CD14-positive monocyte (primary cell): Measurements from ENCODE around the gene HMGB1. TPM values are rescaled to one million over a fixed set of nuclear protein-coding genes. Genes with fewer than 3 reads are reported as not detected.

Experiments used
- DNase-seq, 3 donors: peaks; one replicate each; pipeline ENCODE4 v3.0.0-alpha.2; 2011 to 2022
- H2AFZ ChIP-seq: 2 replicates; pipeline ENCODE4 v1.6.0; 2012; ENCODE audit warnings: mild to moderate bottlenecking, low read depth, low read length, inconsistent platforms; ENCODE audit not compliant: insufficient read depth, poor library complexity, severe bottlenecking
- H3K27ac ChIP-seq, 2 donors: 1 replicate in 1 of 2; 2 replicates in 1 of 2; pipeline ENCODE4 v1.5.1; 2012 to 2013; ENCODE audit warnings: low read length in 2 of 2, control low read depth in 1 of 2, inconsistent platforms in 1 of 2, low read depth in 1 of 2, mild to moderate bottlenecking in 1 of 2
- H3K27me3 ChIP-seq, 2 donors: one replicate each; pipeline versions ENCODE4 v1.6.0 to v1.6.1; 2011 to 2013; ENCODE audit warnings: low read length in 2 of 2; ENCODE audit not compliant: control insufficient read depth in 2 of 2, insufficient read depth in 2 of 2
- H3K36me3 ChIP-seq, 2 donors: replicated peaks in 1 of 2; 1 replicate in 1 of 2; 2 replicates in 1 of 2; pipeline versions ENCODE4 v1.5.1 to v1.6.1; 2012 to 2013; ENCODE audit warnings: low read length in 2 of 2, control low read depth in 1 of 2, inconsistent platforms in 1 of 2, mild to moderate bottlenecking in 1 of 2; ENCODE audit not compliant: insufficient read depth in 2 of 2, control insufficient read depth in 1 of 2
- H3K4me1 ChIP-seq, 2 donors: 1 replicate in 1 of 2; 2 replicates in 1 of 2; pipeline versions ENCODE4 v1.5.1 to v1.6.1; 2012 to 2013; ENCODE audit warnings: low read length in 2 of 2, control low read depth in 1 of 2, inconsistent platforms in 1 of 2, mild to moderate bottlenecking in 1 of 2, moderate library complexity in 1 of 2; ENCODE audit not compliant: insufficient read depth in 2 of 2, control insufficient read depth in 1 of 2
- H3K4me2 ChIP-seq: replicated peaks from 2 replicates; pipeline ENCODE3; 2012; ENCODE audit warnings: low read length, moderate library complexity, mild to moderate bottlenecking; ENCODE audit not compliant: poor library complexity, severe bottlenecking; ENCODE audit errors: extremely low read depth
- H3K4me3 ChIP-seq, 3 experiments: fragments of 200-600 bp in 1 of 3; sonication (generic) in 1 of 3; replicated peaks in 1 of 3; 1 replicate in 2 of 3; 2 replicates in 1 of 3; pipeline ENCODE4 v1.5.1; 2011 to 2013; ENCODE audit warnings: low read length in 3 of 3, mild to moderate bottlenecking in 3 of 3, control low read depth in 2 of 3, low read depth in 2 of 3, inconsistent platforms in 1 of 3, moderate library complexity in 1 of 3
- H3K79me2 ChIP-seq: 2 replicates; pipeline ENCODE4 v1.6.0; 2012; ENCODE audit warnings: mild to moderate bottlenecking, control low read depth, inconsistent platforms, low read length, moderate library complexity; ENCODE audit not compliant: insufficient read depth
- H3K9ac ChIP-seq: 2 replicates; pipeline ENCODE4 v1.6.0; 2017; ENCODE audit warnings: low read length, mild to moderate bottlenecking; ENCODE audit not compliant: insufficient read depth, poor library complexity, severe bottlenecking
- H3K9me3 ChIP-seq, 2 donors: replicated peaks in 1 of 2; 1 replicate in 1 of 2; 2 replicates in 1 of 2; pipeline versions ENCODE4 v1.5.1 to v1.6.1; 2012 to 2013; ENCODE audit warnings: low read length in 2 of 2, control low read depth in 1 of 2; ENCODE audit not compliant: control insufficient read depth in 1 of 2, insufficient read depth in 1 of 2
- H4K20me1 ChIP-seq: 2 replicates; pipeline ENCODE4 v1.6.0; 2012; ENCODE audit warnings: mild to moderate bottlenecking, low read length, control low read depth, moderate library complexity; ENCODE audit not compliant: insufficient read depth
- H3K27ac Mint-ChIP-seq, 7 donors: one replicate each; pipeline ENCODE4 v1.8.0; 2020; ENCODE audit warnings: mild to moderate bottlenecking in 7 of 7, mixed read lengths in 7 of 7, moderate library complexity in 6 of 7, inconsistent platforms in 2 of 7
- H3K27me3 Mint-ChIP-seq, 3 donors: one replicate each; pipeline ENCODE4 v1.8.0; 2021 to 2022; ENCODE audit warnings: low read depth in 3 of 3, mild to moderate bottlenecking in 3 of 3, mixed read lengths in 3 of 3, moderate library complexity in 3 of 3, inconsistent platforms in 1 of 3
- H3K36me3 Mint-ChIP-seq, 2 donors: one replicate each; pipeline ENCODE4 v1.8.0; 2020; ENCODE audit warnings: mixed read lengths in 2 of 2, inconsistent platforms in 1 of 2, mild to moderate bottlenecking in 1 of 2
- H3K4me1 Mint-ChIP-seq: one replicate; pipeline ENCODE4 v1.8.0; 2020; ENCODE audit warnings: mild to moderate bottlenecking, mixed read lengths
- H3K4me3 Mint-ChIP-seq, 2 donors: one replicate each; pipeline ENCODE4 v1.8.0; 2020; ENCODE audit warnings: mild to moderate bottlenecking in 2 of 2, mixed read lengths in 2 of 2, moderate library complexity in 1 of 2
- H3K9me3 Mint-ChIP-seq, 7 donors: one replicate each; pipeline ENCODE4 v1.8.0; 2020 to 2022; ENCODE audit warnings: mixed read lengths in 7 of 7, mild to moderate bottlenecking in 6 of 7, moderate library complexity in 6 of 7, inconsistent platforms in 2 of 7
- WGBS: methylation state at CpG from one replicate; pipeline ENCODE4 v1.1.5; 2013; ENCODE audit warnings: missing lambda C conversion rate; ENCODE audit not compliant: insufficient coverage; 5-methylcytosine and 5-hydroxymethylcytosine counted together
- intact Hi-C, 2 donors: fragments of 100-400 bp; cut with micrococcal nuclease; formaldehyde crosslinking; loops; one replicate each; pipeline versions ENCODE4 v1.15.0 to v1.15.1; 2023
- polyA plus RNA-seq, 3 donors: library from polyadenylated mRNA; depleted of rRNA in 1 of 3; unstranded in 2 of 3; stranded (reverse) in 1 of 3; fragments of 300-500 nt in 2 of 3; fragments of >200 nt in 1 of 3; fragmentation: Illumina TruSeq in 2 of 3; gene quantifications; 1 replicate in 2 of 3; 2 replicates in 1 of 3; pipeline ENCODE4 v1.2.3, GENCODE V29; 2012 to 2021
- TF ChIP-seq, protein P1 (sequence below): fragments of 200-600 bp; IDR thresholded peaks from one replicate; pipeline ENCODE4 v1.8.0; 2022; ENCODE audit warnings: antibody characterized with exemption, mild to moderate bottlenecking

The HMGB1 gene
- polyA plus RNA-seq, 3 donors = 132 to 489 (median 430) TPM

DNA sequence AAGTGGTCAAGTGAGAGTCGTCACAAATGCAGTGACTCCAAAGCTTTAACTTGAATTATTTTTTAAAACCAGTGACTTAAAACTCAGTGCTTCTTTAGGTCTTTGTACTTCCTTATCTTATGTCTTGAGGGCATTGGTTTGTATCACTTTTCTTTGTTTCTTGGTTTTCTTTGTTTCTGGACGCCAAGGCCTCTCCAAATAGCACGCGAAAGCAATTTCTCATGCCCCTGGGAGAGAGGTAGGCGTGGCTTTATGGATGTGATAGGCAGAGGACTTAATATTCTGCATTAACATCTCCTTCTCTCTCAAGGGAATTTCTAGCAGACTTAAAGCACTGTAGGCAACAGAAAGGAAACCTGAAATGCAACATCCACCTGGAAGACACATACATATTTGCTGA lies 22.8 kb downstream of the HMGB1 start:
- Histone ChIP-seq H3K9me3 (no peaks in the 10 kb centered on the region), H3K27me3 (no peaks in the 10 kb centered on the region), H3K4me1 (peaks cover 12 to 13% of the 10 kb centered on the region in 2 donors), H3K79me2 (no peaks in the 10 kb centered on the region), H3K27ac (no peak overlapping the region), H3K4me2 (no peak overlapping the region), H3K4me3 (no peak overlapping the region), H4K20me1 (no peaks in the 10 kb centered on the region), H3K36me3 (no peaks in the 10 kb centered on the region), H2AFZ (no peak overlapping the region), H3K9ac (no peak overlapping the region)
- Mint-ChIP-seq H3K27me3 (peaks cover 2 to 12% (median 8%) of the 10 kb centered on the region in 3 donors), H3K36me3 (no peaks in the 10 kb centered on the region), H3K4me1 (peaks cover 12% of the 10 kb centered on the region), H3K4me3 (no peak overlapping the region), H3K27ac (no peak overlapping the region), H3K9me3 (peaks cover 0 to 2% (median 0%) of the 10 kb centered on the region in 7 donors)
- DNase-seq = no peak
- intact Hi-C loops = loop anchor here in 1 of 2 donors (5.0 kb wide), 1 partner anchor 36 kb away; no protein-coding TSS in a partner anchor
- TF ChIP-seq, protein P1, sequence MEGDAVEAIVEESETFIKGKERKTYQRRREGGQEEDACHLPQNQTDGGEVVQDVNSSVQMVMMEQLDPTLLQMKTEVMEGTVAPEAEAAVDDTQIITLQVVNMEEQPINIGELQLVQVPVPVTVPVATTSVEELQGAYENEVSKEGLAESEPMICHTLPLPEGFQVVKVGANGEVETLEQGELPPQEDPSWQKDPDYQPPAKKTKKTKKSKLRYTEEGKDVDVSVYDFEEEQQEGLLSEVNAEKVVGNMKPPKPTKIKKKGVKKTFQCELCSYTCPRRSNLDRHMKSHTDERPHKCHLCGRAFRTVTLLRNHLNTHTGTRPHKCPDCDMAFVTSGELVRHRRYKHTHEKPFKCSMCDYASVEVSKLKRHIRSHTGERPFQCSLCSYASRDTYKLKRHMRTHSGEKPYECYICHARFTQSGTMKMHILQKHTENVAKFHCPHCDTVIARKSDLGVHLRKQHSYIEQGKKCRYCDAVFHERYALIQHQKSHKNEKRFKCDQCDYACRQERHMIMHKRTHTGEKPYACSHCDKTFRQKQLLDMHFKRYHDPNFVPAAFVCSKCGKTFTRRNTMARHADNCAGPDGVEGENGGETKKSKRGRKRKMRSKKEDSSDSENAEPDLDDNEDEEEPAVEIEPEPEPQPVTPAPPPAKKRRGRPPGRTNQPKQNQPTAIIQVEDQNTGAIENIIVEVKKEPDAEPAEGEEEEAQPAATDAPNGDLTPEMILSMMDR = no peak
- WGBS = no CpG with 5 or more reads among the region's 5 CpGs

DNA sequence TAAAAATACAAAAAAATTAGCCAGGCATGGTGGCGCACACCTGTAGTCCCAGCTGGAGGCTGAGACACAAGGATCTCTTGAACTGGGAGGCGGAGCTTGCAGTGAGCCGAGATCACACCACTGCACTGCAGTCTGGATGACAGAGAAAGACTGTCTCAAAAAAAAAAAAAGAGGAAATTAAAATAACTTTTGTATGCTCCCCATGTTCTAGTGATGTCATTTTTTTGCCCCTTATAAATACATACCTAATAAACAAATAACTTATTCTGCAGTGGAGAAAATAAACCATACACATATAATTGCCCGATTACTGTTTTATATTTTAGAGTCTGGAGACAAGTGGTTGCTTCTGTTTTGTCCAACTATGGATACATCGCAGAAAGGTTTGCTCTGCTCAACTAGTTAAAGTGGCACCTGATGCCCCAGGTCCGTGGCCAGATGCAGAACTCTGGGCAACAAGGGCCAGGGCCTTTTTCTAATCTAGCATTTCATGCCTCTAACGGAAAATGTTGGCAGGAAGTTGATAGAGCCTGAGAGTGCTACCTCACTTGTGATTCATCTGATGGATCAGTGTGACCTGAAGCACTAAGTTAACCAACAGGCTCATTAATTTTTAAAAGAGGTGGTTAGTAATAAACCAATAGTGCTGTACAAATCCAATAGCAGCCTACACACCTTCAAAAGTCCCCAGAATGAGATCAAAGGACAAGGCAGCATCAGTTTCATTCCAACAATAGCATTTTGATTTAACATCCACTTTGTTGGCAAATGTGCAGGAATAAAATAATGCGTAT lies 24.6 kb downstream of the HMGB1 start:
- intact Hi-C loops = loop anchor here in 1 of 2 donors (5.0 kb wide), 1 partner anchor 34 kb away; no protein-coding TSS in a partner anchor
- H3K9ac ChIP-seq = no peak overlapping the region
- H3K9me3 Mint-ChIP-seq = peaks cover 0 to 2% (median 0%) of the 10 kb centered on the region in 7 donors
- H3K4me1 Mint-ChIP-seq = peaks cover 9% of the 10 kb centered on the region
- H2AFZ ChIP-seq = no peak overlapping the region
- H3K4me1 ChIP-seq = peaks cover 11 to 12% of the 10 kb centered on the region in 2 donors
- no peak for DNase-seq
- WGBS = 100% methylated on average over 1 of the region's 8 CpGs
- peaks cover 2 to 9% (median 8%) of the 10 kb centered on the region in 3 donors for H3K27me3 Mint-ChIP-seq
- H3K4me3 ChIP-seq = no peak overlapping the region
- no peak overlapping the region for H3K4me2 ChIP-seq
- TF ChIP-seq, protein P1 = no peak
- no peaks in the 10 kb centered on the region for H3K36me3 Mint-ChIP-seq
- H3K27me3 ChIP-seq = no peaks in the 10 kb centered on the region
- H4K20me1 ChIP-seq = no peaks in the 10 kb centered on the region
- no peak overlapping the region for H3K27ac ChIP-seq
- no peaks in the 10 kb centered on the region for H3K79me2 ChIP-seq
- no peaks in the 10 kb centered on the region for H3K36me3 ChIP-seq
- no peak overlapping the region for H3K4me3 Mint-ChIP-seq
- H3K27ac Mint-ChIP-seq = no peak overlapping the region
- H3K9me3 ChIP-seq = no peaks in the 10 kb centered on the region
